GM19452 (cell line): Measurements from ENCODE around the gene SDE2.
A peak's percentile ranks its signal among the peaks of the same experiment; 100 is the strongest.
"Not testable (repeated sequence)": the region's sequence is repeated elsewhere in the genome, so short reads cannot be mapped to it uniquely, and the experiment has no call there.

Source experiments
- ATAC-seq: cut with Tn5 transposase; IDR thresholded peaks from one replicate; pipeline ENCODE4 v1.9.1; 2021; ENCODE audit not compliant: unreplicated experiment

SDE2 gene

DNA sequence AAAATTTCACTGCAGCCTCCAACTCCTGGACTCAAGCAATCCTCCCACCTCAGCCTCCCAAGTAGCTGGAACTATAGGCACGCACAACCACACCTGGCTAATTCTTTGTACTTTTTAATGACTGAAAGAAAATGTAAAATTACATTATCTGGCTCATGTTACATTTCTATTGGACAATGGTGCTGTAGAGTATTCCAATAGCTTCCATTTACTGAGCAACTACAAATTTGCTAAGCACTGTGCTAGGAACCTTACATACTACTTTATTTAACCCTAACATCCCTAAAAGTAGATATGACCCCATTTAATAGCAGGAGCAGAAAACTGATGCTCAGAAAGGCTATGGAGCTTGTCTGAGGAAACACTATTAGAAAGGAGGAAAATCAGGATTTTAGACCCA, 19.7 kb downstream of the SDE2 start:
- ATAC-seq: no peak

DNA sequence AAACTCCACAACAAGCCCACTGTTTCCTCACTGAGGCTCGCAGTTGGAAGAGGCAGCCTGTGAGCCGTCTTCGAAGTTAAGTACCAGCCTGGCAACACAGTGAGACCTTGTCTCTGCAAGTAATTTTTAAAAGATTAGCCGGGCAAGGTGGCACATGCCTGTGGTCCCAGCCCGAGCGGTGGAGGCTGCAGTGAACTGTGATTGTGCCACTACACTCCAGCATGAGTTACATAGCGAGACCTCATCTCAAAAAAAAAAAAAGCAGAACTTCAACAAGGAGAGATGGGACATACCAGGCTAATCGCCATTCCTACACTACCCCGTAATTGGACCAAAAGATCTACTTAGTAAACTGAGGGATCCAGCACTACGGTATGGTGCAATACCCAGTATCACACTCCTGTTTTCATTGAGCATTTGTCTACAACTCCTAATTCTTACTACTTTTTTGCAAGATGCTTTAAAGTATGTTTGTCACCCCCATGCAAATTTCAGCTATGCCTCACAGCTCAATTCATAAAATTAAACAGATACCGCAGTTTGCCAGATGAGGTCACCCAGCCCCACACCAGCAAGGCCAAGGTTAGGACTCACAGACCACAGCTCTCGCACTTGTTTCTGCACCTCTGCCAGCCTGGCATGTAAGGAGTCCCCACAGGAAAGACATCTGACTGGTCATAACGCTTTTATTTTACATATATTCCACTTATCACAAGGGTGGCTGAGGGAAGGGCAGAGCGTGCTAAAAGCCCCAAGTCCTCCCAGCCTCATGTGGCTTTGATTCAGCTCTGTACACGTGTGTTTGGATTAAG, 21.0 kb downstream of the SDE2 start:
- peak; percentile 62 for ATAC-seq

DNA sequence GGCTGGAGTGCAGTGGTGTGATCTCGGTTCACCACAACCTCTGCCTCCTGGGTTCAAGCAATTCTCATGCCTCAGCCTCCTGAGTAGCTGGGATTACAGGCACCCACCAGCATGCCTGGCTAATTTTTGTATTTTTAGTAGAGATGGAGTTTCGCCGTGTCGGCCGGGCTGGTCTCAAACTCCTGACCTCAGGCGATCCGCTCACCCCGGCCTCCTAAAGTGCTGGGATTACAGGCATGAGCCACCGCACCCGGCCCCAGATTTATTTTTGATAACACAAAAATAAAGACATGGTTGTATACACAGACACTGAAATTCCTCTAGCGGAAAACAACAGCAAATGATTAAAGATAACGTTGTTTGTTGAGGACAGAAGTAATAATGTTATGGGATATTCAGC, 24.0 kb downstream of the SDE2 start:
- not testable (repeated sequence) for ATAC-seq

DNA sequence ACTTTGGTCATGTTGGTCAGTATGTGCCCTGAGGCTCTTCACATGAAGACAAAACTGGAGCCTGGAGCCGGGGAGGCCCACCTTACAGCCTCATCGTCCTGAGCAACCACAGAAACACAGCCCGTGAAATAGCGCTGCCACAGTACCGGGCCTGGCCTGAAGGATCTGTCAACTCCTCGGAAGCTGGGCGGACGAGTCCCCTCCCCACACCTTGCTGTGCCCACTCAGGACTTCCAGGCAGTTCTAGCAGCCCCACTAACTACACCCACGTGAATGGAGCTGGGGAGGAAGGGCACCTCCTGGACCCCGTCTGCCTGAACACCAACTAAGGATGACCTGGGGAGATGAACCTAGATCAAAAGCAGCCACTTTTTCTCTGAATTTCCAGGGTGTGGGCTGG, 24.7 kb downstream of the SDE2 start:
- ATAC-seq: no peak

DNA sequence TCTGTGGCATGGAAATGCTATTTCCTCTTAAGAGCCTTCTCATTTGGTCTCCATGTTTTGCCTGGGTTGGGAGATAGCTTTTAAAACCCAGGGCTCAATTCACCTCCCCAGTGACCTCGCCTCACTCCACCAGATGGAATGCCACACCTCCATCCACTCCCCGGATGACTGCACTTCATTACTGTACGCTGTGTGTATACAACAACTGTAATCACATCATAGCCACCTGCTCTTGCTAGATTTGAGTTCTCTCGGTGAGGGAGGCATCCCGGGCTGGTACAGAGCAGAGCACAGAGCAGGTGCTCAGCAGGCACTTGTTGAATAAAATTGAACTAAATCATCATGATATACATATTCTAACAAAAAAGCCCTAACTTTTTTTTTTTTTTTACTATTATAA, 26.0 kb downstream of the SDE2 start:
- no peak for ATAC-seq

DNA sequence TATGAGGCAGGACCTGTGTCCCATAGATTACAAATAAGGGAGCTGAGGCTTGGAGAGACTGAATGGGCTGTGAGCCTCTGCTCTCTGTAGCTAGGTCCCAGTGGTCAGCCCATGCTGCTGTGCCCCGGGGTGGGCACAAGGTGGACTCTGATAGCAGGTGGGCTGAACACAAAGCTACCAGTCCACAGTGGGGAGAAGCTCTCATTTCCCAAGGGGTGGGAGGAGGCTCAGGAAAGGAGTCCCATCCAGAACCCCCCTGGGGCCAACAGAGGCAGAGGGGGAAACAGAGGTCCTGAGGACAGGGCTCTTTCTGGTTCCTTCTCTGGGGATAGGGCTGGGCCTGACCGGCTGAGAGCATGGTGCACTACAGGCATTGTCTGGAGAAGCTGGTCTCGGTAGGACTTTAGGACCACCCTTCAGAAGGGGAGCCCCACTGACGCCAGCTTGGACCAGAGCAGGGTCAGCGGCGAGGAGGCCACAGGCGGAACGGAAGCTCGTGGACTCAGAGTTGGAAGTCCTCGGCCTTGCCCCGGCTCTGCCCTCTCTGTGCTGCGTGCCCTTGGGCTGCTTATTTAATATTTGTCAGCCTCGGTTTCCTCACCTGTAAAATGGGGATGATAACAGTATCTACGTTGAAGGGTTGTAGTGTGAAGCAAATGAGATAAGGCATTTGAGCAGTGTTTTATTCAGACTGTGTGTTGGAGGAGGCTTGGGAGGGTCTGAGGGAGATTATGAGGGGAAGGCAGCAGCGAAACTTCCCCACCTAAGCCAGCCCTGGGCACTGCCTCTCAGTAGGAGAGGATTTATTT, 26.6 kb downstream of the SDE2 start:
- no peak for ATAC-seq

DNA sequence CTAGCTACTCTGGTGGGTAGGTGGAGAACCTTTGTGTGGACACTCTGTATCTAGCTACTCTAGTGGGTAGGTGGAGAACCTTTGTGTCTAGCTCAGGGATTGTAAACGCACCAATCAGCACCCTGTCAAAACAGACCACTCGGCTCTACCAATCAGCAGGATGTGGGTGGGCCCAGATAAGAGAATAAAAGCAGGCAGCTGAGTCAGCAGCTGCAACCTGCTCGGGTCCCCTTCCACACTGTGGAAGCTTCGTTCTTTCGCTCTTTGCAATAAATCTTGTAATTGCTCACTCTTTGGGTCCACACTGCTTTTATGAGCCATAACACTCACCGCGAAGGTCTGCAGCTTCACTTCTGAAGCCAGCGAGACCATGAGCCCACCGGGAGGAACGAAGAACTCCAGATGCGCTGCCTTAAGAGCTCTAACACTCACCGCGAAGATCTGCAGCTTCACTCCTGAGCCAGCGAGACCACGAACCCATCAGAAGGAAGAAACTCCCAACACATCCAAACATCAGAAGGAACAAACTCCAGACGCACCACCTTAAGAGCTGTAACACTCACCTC, 28.5 kb downstream of the SDE2 start:
- not testable (repeated sequence) for ATAC-seq

DNA sequence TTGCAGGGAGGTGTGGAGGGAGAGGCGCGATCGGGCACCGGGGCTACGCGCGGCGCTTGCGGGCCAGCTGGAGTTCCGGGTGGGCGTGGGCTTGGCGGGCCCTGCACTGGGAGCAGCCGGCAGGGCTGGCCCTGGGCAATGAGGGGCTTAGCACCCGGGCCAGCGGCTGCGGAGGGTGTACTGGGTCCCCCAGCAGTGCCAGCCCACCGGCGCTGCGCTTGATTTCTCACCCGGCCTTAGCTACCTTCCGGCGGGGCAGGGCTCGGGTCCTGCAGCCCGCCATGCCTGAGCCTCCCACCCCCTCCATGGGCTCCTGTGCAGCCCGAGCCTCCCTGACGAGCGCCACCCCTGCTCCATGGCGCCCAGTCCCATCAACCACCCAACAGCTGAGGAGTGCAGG, 29.4 kb downstream of the SDE2 start:
- not testable (repeated sequence) for ATAC-seq

DNA sequence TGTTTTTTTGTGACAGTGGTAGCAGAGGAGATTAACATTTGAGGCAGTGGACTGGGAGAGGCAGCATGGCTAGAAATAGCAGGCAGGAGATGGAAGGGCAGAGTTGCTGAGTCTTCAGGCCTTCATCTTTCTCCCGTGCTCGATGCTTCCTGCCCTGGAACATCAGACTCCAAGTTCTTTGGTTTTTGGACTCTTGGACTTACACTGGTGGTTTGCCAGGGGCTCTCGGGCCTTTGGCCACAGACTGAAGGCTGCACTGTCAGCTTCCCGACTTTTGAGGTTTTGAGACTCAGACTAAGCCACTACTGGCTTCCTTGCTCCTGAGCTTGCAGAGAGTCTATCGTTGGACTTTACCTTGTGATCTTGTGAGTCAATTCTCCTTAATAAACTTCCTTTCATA, 33.9 kb downstream of the SDE2 start:
- no peak for ATAC-seq

DNA sequence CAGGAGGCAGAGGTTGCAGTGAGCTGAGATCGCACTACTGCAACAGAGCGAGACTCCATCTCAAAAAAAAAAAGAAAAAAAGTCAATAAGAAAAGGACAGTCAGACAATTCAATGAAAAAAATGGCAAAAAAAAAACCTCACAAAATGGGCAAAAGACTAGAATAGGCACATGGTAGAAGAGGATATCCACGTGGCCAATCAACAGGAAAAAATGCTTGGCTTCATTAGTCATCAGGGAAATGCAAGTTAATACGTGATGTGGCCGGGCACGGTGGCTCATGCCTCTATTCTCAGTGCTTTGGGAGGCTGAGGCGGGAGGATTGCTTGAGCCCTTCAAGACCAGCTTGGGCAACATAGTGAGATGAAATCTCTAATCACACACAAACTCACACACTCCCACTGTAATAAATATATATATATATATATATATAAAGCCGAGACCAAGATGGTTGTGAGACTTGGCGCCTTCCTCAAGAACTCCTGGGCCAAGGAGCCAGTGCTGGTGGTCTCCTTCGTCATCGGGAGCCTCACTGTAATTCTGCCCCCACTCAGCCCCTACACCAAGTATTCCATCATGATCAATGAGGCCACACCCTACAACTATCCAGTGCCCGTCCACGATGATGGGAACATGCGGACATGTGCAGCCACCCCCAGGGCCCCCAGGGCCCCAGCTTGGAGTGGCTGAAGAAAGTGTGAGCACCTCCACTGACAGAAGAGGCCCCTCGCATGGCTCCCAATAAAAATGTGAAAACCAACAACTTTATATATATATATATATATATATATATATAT, 35.2 kb downstream of the SDE2 start:
- ATAC-seq: no peak

DNA sequence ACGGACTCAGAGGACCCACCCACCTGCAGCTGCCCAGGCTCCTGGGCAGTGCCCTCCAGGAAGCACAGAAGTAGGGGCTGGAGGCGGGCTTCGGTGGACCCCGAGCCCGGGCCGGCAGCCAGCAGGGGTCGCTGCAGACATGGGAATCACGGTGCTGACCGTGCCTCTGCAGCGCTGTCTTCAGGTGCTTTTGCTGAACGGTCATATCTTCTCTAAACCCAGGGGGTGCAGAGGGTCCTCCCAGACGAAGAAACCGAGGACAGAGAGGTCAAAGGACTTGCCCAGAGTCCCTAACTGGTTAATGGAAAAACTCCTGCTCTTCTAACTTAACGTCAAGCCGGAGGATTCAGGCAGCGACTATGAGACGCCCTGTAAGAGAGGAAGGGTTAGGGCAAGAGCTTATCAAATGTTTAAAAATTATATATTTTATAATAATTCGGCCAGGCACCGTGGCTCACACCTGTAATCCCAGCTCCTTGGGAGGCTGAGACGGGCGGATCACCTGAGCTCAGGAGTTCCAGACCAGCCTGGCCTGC, 36.6 kb downstream of the SDE2 start:
- peak; percentile 66 for ATAC-seq

DNA sequence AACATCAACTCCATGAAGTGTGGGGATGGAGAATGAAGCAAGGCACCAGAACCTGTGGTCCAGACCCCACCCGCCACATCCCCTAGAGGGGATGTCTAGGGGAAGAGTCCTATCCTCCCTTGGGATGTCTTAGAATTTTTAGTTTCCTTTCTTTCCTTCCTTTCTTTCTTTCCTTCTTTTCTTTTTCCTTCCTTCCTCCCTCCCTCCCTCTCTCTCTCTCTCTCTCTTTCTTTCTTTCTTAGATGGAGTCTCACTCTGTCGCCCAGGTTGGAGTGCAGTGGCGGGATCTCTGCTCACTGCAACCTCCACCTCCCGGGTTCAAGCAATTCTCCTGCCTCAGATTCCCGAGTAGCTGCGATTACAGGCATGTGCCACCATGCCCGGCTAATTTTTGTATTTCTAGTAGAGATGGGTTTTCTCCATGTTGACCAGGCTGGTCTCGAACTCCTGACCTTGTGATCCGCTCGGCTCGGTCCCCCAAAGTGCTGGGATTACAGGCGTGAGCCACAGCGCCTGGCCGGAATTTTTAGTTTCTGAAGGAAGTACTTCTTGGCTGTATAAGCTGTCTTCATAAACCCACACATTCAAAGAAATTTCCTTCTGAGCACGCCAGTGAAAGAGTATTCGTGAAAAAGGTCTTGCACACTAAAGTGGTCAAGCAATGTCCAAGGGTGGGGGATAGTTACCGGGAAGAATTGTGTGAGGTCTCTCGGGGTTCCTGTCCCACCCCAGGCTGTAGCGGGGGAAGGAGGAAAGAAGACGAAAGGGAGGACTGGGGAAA, 37.3 kb downstream of the SDE2 start:
- no peak for ATAC-seq

DNA sequence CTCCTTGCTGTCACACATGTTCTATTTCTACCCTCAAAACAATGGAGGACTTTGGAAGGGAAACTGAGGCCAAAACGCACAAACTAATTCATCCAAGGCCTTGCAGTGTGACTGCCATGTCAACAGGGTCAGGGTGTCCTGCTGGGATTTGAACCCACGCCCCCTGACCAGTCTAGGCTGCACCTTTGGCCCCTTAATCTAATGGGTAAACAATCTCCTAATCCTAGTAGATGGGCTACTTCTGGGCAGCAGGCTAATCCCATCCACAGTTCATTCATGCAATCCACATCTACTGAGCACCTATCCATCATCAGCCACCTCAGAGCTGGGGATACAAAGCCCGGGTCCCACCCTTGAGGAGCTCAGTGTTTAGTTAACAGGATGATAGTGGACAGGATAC, 41.1 kb downstream of the SDE2 start:
- ATAC-seq: no peak

DNA sequence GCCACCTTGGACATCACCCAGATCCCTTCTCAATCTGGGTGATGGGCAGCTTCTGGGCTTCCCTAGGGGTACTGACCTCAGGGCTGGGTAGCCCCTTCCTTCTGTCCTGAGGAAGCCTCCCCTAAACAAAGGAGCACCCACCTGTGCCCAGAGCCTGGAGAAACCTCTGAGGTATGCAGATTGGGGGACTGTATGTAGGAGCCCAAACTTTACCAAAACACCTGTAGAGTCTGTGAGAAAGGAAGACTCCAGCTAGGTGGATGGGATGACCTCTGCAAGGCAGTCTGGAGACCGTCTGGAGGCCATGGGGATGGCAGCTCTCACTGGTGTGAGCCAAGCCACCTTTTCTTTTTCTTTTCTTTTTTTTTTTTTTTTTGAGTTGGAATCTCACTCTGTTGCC, 44.4 kb downstream of the SDE2 start:
- ATAC-seq: no peak

DNA sequence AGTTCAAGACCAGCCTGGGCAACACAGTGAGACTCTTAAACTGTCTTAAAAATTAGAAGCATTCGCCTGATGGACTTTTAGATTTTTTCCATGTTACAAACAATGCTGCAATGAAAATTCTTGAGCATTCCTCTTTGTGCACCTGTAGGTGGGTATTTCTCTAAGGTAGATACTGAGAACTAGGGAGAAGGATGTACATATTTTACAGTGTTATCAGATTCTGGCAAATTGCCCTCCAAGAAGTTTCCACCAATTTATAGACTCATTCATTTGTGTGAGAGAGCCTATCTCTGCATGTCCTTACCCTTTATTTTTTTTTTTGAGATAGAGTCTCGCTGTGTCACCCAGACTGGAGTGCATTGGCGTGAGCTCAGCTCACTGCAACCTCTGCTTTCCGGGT, 45.8 kb downstream of the SDE2 start:
- ATAC-seq: no peak

DNA sequence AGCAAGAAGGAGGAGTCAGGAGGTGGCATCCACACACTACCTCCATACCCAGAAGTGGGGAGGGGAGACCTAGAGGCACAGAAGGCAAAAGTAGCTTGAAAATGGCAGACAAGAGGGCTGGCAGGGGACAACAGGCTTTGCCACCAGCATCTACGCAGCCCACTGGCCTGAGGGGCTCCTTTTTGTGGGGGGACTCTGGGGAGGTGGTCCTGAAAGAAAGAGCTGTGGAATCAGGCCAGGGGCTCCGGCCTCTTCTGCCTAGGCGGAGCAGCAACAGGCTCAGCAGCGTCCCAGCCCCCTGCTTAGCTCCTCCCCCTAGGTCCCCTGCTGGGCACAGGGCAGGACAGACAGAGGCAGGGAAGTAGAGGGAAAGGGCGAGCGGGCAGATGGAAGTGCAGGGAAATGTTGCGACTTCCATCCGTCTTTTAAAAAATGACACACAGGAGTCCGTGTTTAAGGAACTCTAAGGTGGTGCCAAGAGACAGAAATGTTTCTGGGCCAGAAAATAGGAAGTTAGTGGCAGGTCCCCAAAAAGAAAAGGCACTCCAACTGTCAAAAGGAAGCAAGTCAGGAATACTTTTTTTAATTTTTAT, 48.1 kb downstream of the SDE2 start:
- no peak for ATAC-seq

DNA sequence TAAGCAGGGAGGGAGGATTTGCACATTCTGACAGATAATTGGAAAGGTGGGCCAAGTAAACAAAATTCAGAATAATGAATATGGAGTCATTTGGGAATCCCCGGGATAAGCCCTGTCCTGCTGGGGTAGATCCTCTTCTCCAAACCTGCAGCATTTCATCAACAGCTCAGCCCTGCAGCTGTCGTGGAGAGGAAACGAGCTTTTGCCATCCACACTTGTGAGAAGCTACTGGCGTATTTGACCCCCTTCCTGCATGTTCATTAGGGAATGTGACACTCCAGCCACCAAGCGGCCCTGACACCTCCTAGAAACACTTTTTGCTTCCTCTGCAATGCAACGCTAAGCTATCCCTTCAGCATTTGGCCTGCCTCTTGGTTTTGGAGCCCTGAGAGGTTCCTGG, 50.1 kb downstream of the SDE2 start:
- ATAC-seq: no peak

DNA sequence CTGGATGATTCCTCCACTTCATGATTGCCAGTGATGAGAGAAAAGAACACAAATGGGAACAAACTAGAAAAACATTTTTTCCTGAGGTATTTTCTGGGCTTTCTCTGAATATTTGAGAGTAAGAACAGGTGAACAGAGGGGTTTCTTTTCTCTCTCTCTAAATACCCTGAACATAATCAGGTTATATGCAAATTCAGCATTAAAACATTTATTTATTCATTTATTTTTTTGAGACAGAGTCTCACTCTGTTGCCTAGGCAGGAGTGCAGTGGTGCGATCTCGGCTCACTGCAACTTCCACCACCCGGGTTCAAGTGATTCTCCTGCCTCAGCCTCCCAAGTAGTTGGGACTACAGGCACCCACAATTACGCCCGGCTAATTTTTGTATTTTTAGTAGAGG, 52.3 kb downstream of the SDE2 start:
- ATAC-seq: no peak

DNA sequence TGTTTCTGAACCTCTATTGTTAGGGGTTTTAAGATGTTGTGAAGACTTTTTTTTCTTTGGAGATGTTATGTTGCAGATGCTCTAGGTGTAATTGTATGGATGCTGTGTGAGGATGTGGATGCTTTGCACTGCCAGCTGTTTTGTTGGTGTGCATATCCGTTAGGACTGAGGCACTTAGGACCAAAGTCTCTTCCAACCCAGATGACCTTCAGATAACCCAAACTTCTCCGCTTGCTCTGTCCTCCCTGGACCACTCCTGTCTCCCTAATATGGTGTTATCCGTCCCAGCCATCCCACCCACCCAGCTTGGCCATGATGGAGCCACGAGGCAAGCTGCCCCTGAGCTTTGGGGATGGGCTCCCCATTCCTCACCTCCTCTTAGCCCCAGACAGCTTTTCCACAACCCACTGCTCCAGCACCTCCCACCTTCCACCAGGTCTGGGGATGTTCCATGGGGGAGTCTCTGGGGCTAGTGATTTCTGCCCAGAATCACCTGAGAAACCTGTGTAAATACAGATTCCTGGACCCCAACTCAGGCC, 53.0 kb downstream of the SDE2 start:
- ATAC-seq: no peak

DNA sequence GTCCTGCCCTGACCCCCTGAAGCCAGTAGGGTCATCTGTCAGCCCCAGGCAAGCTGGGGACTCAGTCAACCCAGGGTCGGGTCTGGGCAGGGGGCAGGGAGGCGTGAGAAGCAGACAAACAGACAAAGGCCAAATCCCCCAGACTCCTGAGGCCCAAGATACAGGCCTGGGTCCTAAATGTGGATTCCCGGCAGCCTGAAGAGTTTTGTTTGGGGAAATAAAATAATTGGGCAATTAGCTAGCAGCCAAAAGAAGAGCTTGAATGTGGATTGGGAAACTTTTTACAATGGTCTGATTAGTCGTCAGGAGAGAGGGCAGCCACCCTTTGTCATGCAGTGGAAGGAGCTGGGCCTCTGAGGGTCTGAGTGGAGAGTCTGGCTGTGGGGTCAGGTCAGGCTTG, 53.6 kb downstream of the SDE2 start:
- no peak for ATAC-seq
